K562 (cell line): ENCODE measurements around the gene ERCC6L. TPM values are rescaled to one million over a fixed set of nuclear protein-coding genes. Genes with fewer than 3 reads are reported as not detected.

ENCODE experiments used
- CEBPB ChIP-seq: fragments of 450-650 bp; IDR thresholded peaks from 2 replicates; pipeline ENCODE4 v1.6.1; 2016; ENCODE audit warnings: missing genetic modification characterization, missing compliant biosample characterization
- ELF4 ChIP-seq: fragments of 450-650 bp; formaldehyde crosslinking; IDR thresholded peaks from 2 replicates; pipeline ENCODE4 v1.4.0; 2022; ENCODE audit warnings: missing genetic modification characterization
- FOXK2 ChIP-seq, 2 experiments: fragments of 450-650 bp; IDR thresholded peaks in 1 of 2; conservative IDR thresholded peaks in 1 of 2; 2 replicates each; pipeline ENCODE4 v1.6.1; 2016; ENCODE audit warnings: low read depth in 2 of 2, mild to moderate bottlenecking in 1 of 2
- GABPB2 ChIP-seq: fragments of 250-450 bp; sonication (Bioruptor Pico); conservative IDR thresholded peaks from 2 replicates; pipeline ENCODE4 v1.5.1; 2021; ENCODE audit warnings: mild to moderate bottlenecking
- MBD2 ChIP-seq: sonication (generic); IDR thresholded peaks from 2 replicates; pipeline ENCODE4 v1.6.1; 2016; ENCODE audit warnings: low read depth, borderline replicate concordance
- POLR2A ChIP-seq: fragments of 450-650 bp; conservative IDR thresholded peaks from 2 replicates; pipeline ENCODE4 v1.6.1; 2016
- RFX7 ChIP-seq: fragments of 250-450 bp; sonication (Bioruptor Pico); IDR thresholded peaks from 2 replicates; pipeline ENCODE4 v1.5.1; 2021; ENCODE audit warnings: mild to moderate bottlenecking
- ZNF766 ChIP-seq: fragments of 200-800 bp; sonication (Bioruptor generic); conservative IDR thresholded peaks from 2 replicates; pipeline ENCODE4 v1.6.1; 2016; ENCODE audit warnings: missing genetic modification characterization, missing compliant biosample characterization
- polyA plus RNA-seq, 8 experiments: library from polyadenylated mRNA; depleted of rRNA in 4 of 8; stranded (reverse) in 5 of 8; unstranded in 3 of 8; fragments of >200 nt; fragmentation: Nextera tagmentation in 2 of 8; fragmentation: Illumina TruSeq in 1 of 8; extraction: Ambion mirVana in 2 of 8; extraction: Trizol in 1 of 8; gene quantifications; 2 replicates each; pipeline versions ENCODE4 v1.2.1 to v1.2.3, GENCODE V29; 2011 to 2014; ENCODE audit warnings: inconsistent platforms in 1 of 8, missing spikeins in 1 of 8
- total RNA-seq, 7 experiments: library from RNA; depleted of rRNA in 6 of 7; stranded (reverse); fragments of >200 nt in 6 of 7; fragmentation: Illumina TruSeq in 2 of 7; extraction: Trizol in 2 of 7; gene quantifications; 2 replicates each; pipeline versions ENCODE4 v1.2.1 to v1.2.3, GENCODE V29; 2011 to 2021; ENCODE audit warnings: low replicate concordance in 1 of 7
- TF ChIP-seq, protein P1 (sequence below): fragments of 250-450 bp; sonication (Bioruptor Pico); IDR thresholded peaks from 2 replicates; pipeline ENCODE4 v1.4.0; 2020
- TF ChIP-seq, protein P2 (sequence below), 2 experiments: fragments of 450-650 bp; formaldehyde crosslinking in 1 of 2; IDR thresholded peaks; 2 replicates each; pipeline versions ENCODE4 v1.4.0 to v1.6.1; 2014 to 2020; ENCODE audit warnings: mild to moderate bottlenecking in 2 of 2, borderline replicate concordance in 1 of 2, low read depth in 1 of 2
- TF ChIP-seq, protein P3 (sequence below): fragments of 150-350 bp; conservative IDR thresholded peaks from 2 replicates; pipeline ENCODE4 v1.6.1; 2014; ENCODE audit warnings: low read length

The ERCC6L gene
- total and polyA plus RNA-seq, 9 of the 15 experiments (the other 6 are each of a cell fraction or from before 2014, with no cell fraction given): 6.4 to 17.4 (median 11.9) TPM

DNA sequence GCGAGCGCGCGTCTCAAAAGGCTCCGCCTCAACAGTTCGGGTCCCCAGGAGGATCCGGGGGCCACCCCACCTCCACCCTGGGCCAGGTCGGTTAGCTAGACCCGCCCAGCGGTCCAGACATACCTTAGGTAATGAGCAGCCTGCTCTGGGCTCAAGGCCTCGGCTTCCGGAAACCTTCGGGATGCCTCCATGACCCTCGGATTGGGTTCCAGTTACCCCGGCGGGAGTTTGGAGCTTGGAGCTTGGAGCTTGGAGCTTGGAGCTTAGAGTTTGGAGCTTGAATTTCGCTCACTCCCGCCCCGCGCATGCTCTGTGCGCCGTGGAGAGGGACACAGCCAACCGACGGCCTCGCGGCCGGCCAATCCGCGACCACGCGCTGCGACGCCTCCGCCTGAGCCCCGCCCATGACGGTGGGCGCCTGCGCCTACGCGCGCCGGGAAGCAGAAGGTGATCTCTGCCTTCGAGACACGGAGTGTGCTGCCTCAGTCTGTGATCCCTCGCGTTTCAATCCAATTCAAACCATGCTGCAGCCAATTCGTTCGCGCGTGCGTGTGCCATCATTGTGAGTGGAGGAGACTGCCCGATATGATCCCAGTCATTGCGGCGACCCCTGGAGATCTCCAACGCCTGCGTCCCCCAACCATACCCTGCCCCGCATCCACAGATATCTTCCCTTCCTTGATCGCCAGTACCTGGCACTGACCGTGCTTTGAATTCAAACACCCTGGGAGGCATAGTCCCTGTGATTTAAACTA lies at the start of gene ERCC6L (continued):
- TF ChIP-seq, protein P1, sequence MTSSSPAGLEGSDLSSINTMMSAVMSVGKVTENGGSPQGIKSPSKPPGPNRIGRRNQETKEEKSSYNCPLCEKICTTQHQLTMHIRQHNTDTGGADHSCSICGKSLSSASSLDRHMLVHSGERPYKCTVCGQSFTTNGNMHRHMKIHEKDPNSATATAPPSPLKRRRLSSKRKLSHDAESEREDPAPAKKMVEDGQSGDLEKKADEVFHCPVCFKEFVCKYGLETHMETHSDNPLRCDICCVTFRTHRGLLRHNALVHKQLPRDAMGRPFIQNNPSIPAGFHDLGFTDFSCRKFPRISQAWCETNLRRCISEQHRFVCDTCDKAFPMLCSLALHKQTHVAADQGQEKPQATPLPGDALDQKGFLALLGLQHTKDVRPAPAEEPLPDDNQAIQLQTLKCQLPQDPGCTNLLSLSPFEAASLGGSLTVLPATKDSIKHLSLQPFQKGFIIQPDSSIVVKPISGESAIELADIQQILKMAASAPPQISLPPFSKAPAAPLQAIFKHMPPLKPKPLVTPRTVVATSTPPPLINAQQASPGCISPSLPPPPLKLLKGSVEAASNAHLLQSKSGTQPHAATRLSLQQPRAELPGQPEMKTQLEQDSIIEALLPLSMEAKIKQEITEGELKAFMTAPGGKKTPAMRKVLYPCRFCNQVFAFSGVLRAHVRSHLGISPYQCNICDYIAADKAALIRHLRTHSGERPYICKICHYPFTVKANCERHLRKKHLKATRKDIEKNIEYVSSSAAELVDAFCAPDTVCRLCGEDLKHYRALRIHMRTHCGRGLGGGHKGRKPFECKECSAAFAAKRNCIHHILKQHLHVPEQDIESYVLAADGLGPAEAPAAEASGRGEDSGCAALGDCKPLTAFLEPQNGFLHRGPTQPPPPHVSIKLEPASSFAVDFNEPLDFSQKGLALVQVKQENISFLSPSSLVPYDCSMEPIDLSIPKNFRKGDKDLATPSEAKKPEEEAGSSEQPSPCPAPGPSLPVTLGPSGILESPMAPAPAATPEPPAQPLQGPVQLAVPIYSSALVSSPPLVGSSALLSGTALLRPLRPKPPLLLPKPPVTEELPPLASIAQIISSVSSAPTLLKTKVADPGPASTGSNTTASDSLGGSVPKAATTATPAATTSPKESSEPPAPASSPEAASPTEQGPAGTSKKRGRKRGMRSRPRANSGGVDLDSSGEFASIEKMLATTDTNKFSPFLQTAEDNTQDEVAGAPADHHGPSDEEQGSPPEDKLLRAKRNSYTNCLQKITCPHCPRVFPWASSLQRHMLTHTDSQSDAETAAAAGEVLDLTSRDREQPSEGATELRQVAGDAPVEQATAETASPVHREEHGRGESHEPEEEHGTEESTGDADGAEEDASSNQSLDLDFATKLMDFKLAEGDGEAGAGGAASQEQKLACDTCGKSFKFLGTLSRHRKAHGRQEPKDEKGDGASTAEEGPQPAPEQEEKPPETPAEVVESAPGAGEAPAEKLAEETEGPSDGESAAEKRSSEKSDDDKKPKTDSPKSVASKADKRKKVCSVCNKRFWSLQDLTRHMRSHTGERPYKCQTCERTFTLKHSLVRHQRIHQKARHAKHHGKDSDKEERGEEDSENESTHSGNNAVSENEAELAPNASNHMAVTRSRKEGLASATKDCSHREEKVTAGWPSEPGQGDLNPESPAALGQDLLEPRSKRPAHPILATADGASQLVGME (CRISPR knock-in tag): no peak
- TF ChIP-seq RFX7 (no peak), ZNF766 (CRISPR knock-in tag) (no peak), CEBPB (no peak), FOXK2 (conservative IDR thresholded peaks at IDR 0.05 in 1 of 2, IDR thresholded peaks at IDR 0.05 in 1 of 2; ENCODE audit: low read depth in 2 of 2) (no peak), GABPB2 (CRISPR knock-in tag) (no peak), ELF4 (CRISPR knock-in tag) (no peak), POLR2A (peak; percentile 90), MBD2 (peak; percentile 18; the same call in 1 of the 2 replicates)
- TF ChIP-seq, protein P2, sequence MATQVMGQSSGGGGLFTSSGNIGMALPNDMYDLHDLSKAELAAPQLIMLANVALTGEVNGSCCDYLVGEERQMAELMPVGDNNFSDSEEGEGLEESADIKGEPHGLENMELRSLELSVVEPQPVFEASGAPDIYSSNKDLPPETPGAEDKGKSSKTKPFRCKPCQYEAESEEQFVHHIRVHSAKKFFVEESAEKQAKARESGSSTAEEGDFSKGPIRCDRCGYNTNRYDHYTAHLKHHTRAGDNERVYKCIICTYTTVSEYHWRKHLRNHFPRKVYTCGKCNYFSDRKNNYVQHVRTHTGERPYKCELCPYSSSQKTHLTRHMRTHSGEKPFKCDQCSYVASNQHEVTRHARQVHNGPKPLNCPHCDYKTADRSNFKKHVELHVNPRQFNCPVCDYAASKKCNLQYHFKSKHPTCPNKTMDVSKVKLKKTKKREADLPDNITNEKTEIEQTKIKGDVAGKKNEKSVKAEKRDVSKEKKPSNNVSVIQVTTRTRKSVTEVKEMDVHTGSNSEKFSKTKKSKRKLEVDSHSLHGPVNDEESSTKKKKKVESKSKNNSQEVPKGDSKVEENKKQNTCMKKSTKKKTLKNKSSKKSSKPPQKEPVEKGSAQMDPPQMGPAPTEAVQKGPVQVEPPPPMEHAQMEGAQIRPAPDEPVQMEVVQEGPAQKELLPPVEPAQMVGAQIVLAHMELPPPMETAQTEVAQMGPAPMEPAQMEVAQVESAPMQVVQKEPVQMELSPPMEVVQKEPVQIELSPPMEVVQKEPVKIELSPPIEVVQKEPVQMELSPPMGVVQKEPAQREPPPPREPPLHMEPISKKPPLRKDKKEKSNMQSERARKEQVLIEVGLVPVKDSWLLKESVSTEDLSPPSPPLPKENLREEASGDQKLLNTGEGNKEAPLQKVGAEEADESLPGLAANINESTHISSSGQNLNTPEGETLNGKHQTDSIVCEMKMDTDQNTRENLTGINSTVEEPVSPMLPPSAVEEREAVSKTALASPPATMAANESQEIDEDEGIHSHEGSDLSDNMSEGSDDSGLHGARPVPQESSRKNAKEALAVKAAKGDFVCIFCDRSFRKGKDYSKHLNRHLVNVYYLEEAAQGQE (IDR thresholded peaks at IDR 0.05; ENCODE audit: borderline replicate concordance): no peak
- TF ChIP-seq, protein P2 (CRISPR knock-in tag; IDR thresholded peaks at IDR 0.05; ENCODE audit: low read depth): no peak
- TF ChIP-seq, protein P3, sequence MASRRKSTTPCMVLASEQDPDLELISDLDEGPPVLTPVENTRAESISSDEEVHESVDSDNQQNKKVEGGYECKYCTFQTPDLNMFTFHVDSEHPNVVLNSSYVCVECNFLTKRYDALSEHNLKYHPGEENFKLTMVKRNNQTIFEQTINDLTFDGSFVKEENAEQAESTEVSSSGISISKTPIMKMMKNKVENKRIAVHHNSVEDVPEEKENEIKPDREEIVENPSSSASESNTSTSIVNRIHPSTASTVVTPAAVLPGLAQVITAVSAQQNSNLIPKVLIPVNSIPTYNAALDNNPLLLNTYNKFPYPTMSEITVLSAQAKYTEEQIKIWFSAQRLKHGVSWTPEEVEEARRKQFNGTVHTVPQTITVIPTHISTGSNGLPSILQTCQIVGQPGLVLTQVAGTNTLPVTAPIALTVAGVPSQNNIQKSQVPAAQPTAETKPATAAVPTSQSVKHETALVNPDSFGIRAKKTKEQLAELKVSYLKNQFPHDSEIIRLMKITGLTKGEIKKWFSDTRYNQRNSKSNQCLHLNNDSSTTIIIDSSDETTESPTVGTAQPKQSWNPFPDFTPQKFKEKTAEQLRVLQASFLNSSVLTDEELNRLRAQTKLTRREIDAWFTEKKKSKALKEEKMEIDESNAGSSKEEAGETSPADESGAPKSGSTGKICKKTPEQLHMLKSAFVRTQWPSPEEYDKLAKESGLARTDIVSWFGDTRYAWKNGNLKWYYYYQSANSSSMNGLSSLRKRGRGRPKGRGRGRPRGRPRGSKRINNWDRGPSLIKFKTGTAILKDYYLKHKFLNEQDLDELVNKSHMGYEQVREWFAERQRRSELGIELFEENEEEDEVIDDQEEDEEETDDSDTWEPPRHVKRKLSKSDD: no peak
